Activated naive CD4-positive, alpha-beta T cell treated with anti-CD3 and anti-CD28 coated beads for 36 hours (primary cell): ENCODE measurements around the gene BCL11A. TPM values are rescaled to one million over a fixed set of nuclear protein-coding genes. Genes with fewer than 3 reads are reported as not detected.

Experiments
- CTCF ChIA-PET: fragments of 350-600 bp; sonication (Branson Sonifier 250); formaldehyde crosslinking; loops from one replicate; lab custom pipeline; 2021; ENCODE audit warnings: antibody characterized with exemption; lab: Charles Lee
- DNase-seq: peaks from one replicate; pipeline ENCODE4 v3.0.0-alpha.2; 2020
- H3K27ac Mint-ChIP-seq: one replicate; pipeline ENCODE4 v1.8.0; 2021; ENCODE audit warnings: mild to moderate bottlenecking, mixed read lengths
- H3K27me3 Mint-ChIP-seq: one replicate; pipeline ENCODE4 v1.8.0; 2021; ENCODE audit warnings: low read depth, mixed read lengths
- H3K36me3 Mint-ChIP-seq: one replicate; pipeline ENCODE4 v1.8.0; 2021; ENCODE audit warnings: low read depth, mixed read lengths
- H3K4me1 Mint-ChIP-seq: one replicate; pipeline ENCODE4 v1.8.0; 2021; ENCODE audit warnings: low read depth, mixed read lengths
- H3K4me3 Mint-ChIP-seq: one replicate; pipeline ENCODE4 v1.8.0; 2021; ENCODE audit warnings: mild to moderate bottlenecking, moderate library complexity, mixed read lengths
- H3K9me3 Mint-ChIP-seq: one replicate; pipeline ENCODE4 v1.8.0; 2021; ENCODE audit warnings: mixed read lengths
- intact Hi-C: fragments of 100-400 bp; cut with micrococcal nuclease; formaldehyde crosslinking; loops from one replicate; pipeline ENCODE4 v1.15.1; 2023
- total RNA-seq, 2 experiments: library from RNA; stranded (reverse); gene quantifications; one replicate each; pipeline ENCODE4 v1.2.3, GENCODE V29; 2021

Gene BCL11A
- total RNA-seq, 2 experiments from 2014 or later: 0.52 to 0.67 TPM

GRCh38 chr2:60408811-60409530 lies 144.5 kb downstream of the BCL11A start:
- Mint-ChIP-seq H3K4me3 (no peak overlapping the region), H3K27me3 (peaks cover 9% of the 10 kb centered on the region), H3K27ac (no peak overlapping the region), H3K4me1 (no peaks in the 10 kb centered on the region), H3K9me3 (no peaks in the 10 kb centered on the region), H3K36me3 (no peaks in the 10 kb centered on the region)
- CTCF ChIA-PET: no interaction called here
- intact Hi-C loops: no loop called here
- no peak for DNase-seq

GRCh38 chr2:60408207-60408606 lies 145.2 kb downstream of the BCL11A start:
- Mint-ChIP-seq H3K36me3 (no peaks in the 10 kb centered on the region), H3K4me3 (no peak overlapping the region), H3K4me1 (no peaks in the 10 kb centered on the region), H3K27me3 (peaks cover 9% of the 10 kb centered on the region), H3K9me3 (no peaks in the 10 kb centered on the region), H3K27ac (no peak overlapping the region)
- CTCF ChIA-PET: no interaction called here
- intact Hi-C loops: no loop called here
- no peak for DNase-seq

GRCh38 chr2:60407398-60407797 lies 146.1 kb downstream of the BCL11A start:
- intact Hi-C loops: no loop called here
- Mint-ChIP-seq H3K27me3 (peaks cover 9% of the 10 kb centered on the region), H3K4me1 (no peaks in the 10 kb centered on the region), H3K9me3 (no peaks in the 10 kb centered on the region), H3K4me3 (no peak overlapping the region), H3K36me3 (no peaks in the 10 kb centered on the region), H3K27ac (no peak overlapping the region)
- no peak for DNase-seq
- CTCF ChIA-PET: no interaction called here

GRCh38 chr2:60406192-60406591 lies 147.3 kb downstream of the BCL11A start:
- intact Hi-C loops: no loop called here
- DNase-seq: no peak
- Mint-ChIP-seq H3K27me3 (peaks cover 9% of the 10 kb centered on the region), H3K27ac (no peak overlapping the region), H3K4me1 (no peaks in the 10 kb centered on the region), H3K9me3 (no peaks in the 10 kb centered on the region), H3K36me3 (no peaks in the 10 kb centered on the region), H3K4me3 (no peak overlapping the region)
- CTCF ChIA-PET: no interaction called here

GRCh38 chr2:60405271-60405919 lies 148.1 kb downstream of the BCL11A start:
- intact Hi-C loops: no loop called here
- H3K27me3 Mint-ChIP-seq: peaks cover 9% of the 10 kb centered on the region
- DNase-seq: no peak
- CTCF ChIA-PET: no interaction called here
- H3K27ac Mint-ChIP-seq: no peak overlapping the region
- no peaks in the 10 kb centered on the region for H3K9me3 Mint-ChIP-seq
- no peak overlapping the region for H3K4me3 Mint-ChIP-seq
- no peaks in the 10 kb centered on the region for H3K36me3 Mint-ChIP-seq
- H3K4me1 Mint-ChIP-seq: no peaks in the 10 kb centered on the region

Other genes with a start within 250 kb of the BCL11A start
- 10 to 100 TPM; 14.1 to 16.1 TPM for gene PAPOLG, start 202.6 kb upstream of the BCL11A start, total RNA-seq